A549 (cell line): ENCODE measurements around the gene ZBTB20.

Experiments used
- CTCF ChIP-seq: fragments of >200 bp; sonication (Bioruptor Twin); formaldehyde crosslinking; IDR thresholded peaks from 3 replicates; pipeline ENCODE4 v1.5.1; 2016
- FOXS1 ChIP-seq: fragments of 250-450 bp; sonication (Bioruptor Pico); IDR thresholded peaks from 2 replicates; pipeline ENCODE4 v1.5.0; 2020; ENCODE audit warnings: mild to moderate bottlenecking, moderate library complexity
- HOXA7 ChIP-seq: fragments of 250-450 bp; sonication (Bioruptor Pico); IDR thresholded peaks from 2 replicates; pipeline ENCODE4 v1.5.0; 2020; ENCODE audit warnings: mild to moderate bottlenecking, moderate library complexity
- KDM1A ChIP-seq: fragments of 200-600 bp; sonication (generic); IDR thresholded peaks from 2 replicates; pipeline ENCODE4 v1.6.1; 2016; ENCODE audit warnings: low read depth, mild to moderate bottlenecking
- NFE2L2 ChIP-seq: fragments of 150-350 bp; conservative IDR thresholded peaks from 2 replicates; pipeline ENCODE4 v1.6.1; 2014; ENCODE audit warnings: low read length
- NR3C1 ChIP-seq: fragments of >200 bp; sonication (Bioruptor Twin); formaldehyde crosslinking; IDR thresholded peaks from 3 replicates; pipeline ENCODE4 v1.6.1; 2017
- POLR2A ChIP-seq: IDR thresholded peaks from 2 replicates; pipeline ENCODE4 v1.6.1; 2012; ENCODE audit warnings: mild to moderate bottlenecking, low read length
- RAD21 ChIP-seq, 2 experiments: fragments of >200 bp in 1 of 2; sonication (Bioruptor Twin) in 1 of 2; formaldehyde crosslinking in 1 of 2; IDR thresholded peaks in 1 of 2; conservative IDR thresholded peaks in 1 of 2; 2 replicates in 1 of 2; 3 replicates in 1 of 2; pipeline ENCODE4 v1.6.1; 2012 to 2018; ENCODE audit warnings: inconsistent platforms in 1 of 2
- REST ChIP-seq: fragments of 200-600 bp; sonication (generic); IDR thresholded peaks from 2 replicates; pipeline ENCODE4 v1.6.1; 2016; ENCODE audit warnings: antibody characterized with exemption, mild to moderate bottlenecking, moderate library complexity
- SREBF2 ChIP-seq: fragments of 450-650 bp; IDR thresholded peaks from 2 replicates; pipeline ENCODE4 v1.6.1; 2014; ENCODE audit warnings: mild to moderate bottlenecking, moderate library complexity
- TF ChIP-seq, protein P1 (sequence below): fragments of 450-650 bp; IDR thresholded peaks from 2 replicates; pipeline ENCODE4 v1.6.1; 2014; ENCODE audit warnings: antibody characterized with exemption

- no peak for TF ChIP-seq CTCF
- TF ChIP-seq RAD21 (conservative IDR thresholded peaks at IDR 0.05 in 1 of 2, IDR thresholded peaks at IDR 0.05 in 1 of 2) = no peak
- no peak for TF ChIP-seq SREBF2
- TF ChIP-seq, protein P1, sequence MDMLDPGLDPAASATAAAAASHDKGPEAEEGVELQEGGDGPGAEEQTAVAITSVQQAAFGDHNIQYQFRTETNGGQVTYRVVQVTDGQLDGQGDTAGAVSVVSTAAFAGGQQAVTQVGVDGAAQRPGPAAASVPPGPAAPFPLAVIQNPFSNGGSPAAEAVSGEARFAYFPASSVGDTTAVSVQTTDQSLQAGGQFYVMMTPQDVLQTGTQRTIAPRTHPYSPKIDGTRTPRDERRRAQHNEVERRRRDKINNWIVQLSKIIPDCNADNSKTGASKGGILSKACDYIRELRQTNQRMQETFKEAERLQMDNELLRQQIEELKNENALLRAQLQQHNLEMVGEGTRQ = no peak
- TF ChIP-seq REST = no peak
- no peak for TF ChIP-seq NR3C1
- TF ChIP-seq FOXS1 (CRISPR knock-in tag) = no peak
- no peak for TF ChIP-seq KDM1A
- TF ChIP-seq POLR2A = no peak
- TF ChIP-seq HOXA7 (CRISPR knock-in tag) = no peak
- TF ChIP-seq NFE2L2 = no peak
Observed at GRCh38 chr3:114356525-114356924, 790.6 kb downstream of the ZBTB20 start.
